CD4-positive, alpha-beta T cell treated with Interleukin-15 for 4 hours (primary cell): Measurements from ENCODE around the gene ANO10.
A peak's percentile ranks its signal among the peaks of the same experiment; 100 is the strongest.
"Not testable (repeated sequence)": the region's sequence is repeated elsewhere in the genome, so short reads cannot be mapped to it uniquely, and the experiment has no call there.

ENCODE experiments used
- DNase-seq: peaks from one replicate; pipeline ENCODE4 v3.0.0-alpha.2; 2020; ENCODE audit warnings: low spot score

ANO10 gene

DNA sequence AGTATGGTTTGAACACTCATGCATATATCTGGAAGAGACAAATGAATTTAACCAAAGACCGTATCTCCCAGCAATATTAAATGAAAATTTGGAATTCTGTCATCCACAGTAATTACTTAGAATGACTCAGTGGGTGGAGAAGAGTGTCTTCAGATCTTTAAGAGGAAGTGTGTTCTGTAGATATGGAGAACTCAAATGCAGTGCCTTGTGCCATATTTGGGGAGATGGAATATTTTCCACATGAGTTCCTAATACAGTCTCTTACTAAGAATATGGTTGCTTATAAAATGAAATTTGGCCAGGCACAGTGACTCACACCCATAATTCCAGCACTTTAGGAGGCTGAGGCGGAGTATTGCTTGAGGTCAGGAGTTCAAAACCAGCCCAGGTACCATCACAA is 40.5 kb downstream of the ANO10 start:
- DNase-seq: no peak

DNA sequence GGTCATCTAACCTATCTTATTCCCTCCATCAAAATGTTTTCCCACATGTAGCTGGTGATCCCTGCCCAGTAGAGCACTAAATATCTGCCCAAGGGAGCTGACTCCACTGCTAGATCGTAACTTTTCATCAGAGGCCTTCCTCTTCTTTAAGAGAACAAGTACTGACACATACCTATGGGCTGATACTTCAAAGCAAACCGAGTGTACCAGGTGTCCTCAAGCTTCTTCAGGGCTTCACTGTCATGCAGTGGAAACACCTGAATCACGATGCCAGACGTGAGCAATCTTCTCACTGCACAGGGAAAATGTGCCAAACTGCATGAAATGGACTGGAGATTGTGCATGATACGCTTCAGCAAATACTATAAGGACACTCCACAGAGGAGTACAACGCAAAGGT is 41.6 kb downstream of the ANO10 start:
- no peak for DNase-seq

DNA sequence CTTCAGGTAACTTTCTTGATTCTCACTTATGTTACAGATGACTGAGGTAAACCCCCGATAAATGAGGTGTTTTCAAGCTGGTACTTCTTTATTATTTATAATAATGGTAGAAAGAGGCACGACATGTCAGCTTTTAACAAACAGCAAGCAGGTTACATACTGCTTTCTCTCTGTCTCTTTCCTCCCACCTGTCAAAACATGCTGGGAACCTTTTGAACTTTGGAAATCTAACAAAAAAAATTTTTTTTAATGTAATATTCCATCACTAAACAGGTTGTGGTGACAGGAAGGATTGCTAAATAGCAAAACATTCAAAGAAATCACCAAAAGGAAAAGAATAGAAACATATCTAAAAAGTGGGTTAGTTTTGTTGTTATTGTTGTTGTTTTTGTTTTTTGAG is 48.2 kb downstream of the ANO10 start:
- no peak for DNase-seq

DNA sequence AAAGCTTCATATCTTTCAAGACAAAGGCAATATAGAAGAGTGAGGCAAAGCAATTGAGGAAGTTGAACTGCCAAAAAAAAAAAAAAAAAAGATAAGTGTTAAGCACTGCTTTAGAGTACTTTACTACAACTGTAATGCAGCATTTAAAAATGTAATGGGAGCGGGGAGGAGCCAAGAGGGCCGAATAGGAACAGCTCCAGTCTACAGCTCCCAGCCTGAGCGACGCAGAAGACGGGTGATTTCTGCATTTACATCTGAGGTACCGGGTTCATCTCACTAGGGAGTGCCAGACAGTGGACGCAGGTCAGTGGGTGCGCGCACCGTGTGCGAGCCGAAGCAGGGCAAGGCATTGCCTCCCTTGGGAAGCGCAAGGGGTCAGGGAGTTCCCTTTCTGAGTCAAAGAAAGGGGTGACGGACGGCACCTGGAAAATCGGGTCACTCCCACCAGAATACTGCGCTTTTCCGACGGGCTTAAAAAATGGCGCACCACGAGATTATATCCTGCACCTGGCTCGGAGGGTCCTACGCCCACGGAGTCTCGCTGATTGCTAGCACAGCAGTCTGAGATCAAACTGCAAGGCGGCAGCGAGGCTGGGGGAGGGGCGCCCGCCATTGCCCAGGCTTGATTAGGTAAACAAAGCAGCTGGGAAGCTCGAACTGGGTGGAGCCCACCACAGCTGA is 56.0 kb downstream of the ANO10 start:
- DNase-seq: not testable (repeated sequence)

DNA sequence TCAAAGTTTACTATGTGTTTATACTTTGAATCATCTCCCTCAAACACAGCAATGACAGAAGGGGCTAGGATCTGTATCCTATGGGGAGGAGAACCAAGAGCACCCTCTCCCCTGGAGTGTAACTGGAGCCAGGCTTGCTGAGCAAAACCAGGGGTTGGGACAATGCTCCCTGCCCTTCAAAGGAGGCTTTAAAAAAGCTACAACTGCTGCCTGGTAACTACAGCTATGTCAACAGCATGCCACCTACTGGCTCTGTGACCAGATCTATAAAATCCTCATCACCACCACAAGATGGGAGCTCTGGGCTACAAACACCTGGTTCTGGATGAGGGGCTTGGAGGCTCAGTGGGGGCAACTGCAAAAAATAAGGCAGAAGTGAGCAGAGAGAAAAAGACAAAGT is 61.9 kb downstream of the ANO10 start:
- no peak for DNase-seq

DNA sequence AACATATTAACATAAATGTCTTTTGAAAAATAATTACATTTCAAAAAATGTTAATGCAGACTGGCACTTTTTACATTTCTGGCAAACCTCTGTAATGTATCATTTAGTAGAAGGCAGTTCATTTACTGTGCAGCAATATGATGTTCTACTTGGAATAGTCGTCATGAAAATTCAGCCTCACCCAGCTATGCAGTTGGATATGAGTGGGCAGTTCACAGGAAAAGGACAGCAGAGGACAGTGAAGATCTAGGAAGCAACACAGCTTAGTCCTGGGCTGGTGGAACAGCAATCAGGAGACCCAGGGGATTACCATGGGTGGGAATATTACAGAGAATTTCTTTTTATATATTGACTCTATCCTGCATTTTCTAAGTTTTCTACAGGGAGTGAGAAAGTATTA is 63.6 kb downstream of the ANO10 start:
- DNase-seq: no peak

DNA sequence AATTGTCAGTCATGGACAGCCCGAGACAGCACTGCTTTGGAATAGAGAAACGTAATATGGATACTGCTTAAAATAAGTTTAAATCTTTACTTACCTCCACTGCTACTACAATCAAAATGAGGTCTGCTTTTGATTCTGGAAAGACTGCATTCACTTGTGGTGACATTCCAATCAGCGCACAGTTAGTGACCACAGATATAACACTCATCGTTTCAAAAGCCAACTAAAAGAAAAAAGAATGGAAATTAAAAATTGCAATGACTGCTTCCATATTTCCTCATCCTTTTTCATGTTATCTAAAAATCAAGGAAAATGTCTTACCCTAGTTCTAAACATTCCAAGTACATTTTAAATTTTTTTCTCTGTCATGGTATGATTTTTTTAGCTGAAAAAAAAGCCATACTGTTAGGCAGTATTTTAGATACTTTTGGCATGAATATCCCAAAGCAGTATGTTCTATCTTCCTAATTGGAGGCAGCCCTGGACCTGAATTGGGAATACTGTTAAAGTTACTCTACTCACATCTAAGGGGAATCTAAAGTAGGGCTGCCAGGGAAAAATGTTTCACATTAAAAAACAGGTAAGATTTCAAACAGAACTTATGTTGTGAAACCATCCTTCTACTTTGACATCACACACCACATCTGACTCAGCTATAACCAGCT is 72.1 kb downstream of the ANO10 start:
- DNase-seq: no peak

DNA sequence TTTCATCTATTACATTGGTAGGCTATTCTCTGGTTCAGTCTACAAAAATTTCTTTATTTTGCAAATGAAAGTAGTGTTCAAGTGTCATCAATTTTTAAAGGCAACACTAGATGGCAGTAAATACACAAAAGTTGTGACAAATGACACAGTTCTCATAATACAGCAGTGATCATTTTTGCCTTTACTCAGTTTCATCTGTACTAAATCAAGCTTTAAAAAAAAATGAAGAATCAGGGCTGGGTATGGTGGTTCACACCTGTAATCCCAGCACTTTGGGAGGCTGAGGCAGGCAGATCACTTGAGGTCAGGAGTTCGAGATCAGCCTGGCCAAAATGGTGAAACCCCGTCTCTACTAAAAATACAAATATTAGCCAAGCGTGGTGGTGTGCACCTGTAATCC is 77.5 kb downstream of the ANO10 start:
- peak; percentile 53 for DNase-seq

DNA sequence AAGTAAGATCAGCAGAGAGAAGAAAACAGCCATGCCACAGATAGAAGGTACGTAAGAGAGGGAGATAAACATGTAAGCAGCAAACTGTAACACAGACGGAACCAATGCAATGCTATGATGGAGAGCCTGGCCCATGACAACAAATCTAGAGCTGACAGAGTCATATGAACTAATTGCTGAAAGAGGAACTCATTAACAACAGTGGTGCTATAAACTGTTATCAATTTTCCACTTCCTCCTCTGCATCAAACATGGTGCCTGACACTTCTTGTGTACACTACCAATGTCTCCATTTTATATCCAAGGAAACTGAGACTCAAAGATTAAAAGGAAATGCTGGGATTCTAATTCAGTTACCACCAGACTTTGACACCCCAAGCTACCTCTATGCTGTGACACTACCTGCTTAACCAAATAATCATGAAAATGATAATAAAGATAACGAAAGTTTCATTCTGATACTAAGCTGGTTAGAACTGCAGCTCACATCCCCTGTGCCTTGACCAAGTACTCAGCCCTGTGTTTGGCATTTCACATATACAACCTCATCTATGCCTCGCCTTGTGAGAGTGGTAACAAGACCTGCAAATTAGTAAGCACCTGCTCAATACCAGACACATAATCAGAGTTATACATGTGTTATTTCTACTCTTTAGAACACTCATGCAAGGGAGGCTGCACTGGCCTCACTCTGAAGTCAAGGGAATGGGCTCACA is 79.3 kb downstream of the ANO10 start:
- no peak for DNase-seq

DNA sequence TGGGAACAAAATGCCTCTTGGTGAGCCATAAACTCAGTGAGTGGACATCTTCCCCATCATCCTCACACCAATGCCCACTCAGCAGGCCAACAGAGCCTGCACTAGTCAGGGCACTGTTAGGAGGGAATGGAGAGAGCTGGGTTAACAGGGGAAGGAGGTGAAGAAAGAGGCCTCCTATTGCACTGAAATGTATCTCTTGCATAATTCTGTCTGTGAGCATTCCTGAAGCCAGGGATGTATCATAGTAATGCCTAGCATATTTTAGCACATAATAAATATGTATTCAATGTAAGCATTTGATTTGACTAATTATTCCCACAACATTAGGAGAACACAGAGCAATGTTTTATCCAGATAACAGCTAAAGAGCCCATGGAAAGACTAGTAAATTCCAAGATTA is 81.2 kb downstream of the ANO10 start:
- DNase-seq: no peak

DNA sequence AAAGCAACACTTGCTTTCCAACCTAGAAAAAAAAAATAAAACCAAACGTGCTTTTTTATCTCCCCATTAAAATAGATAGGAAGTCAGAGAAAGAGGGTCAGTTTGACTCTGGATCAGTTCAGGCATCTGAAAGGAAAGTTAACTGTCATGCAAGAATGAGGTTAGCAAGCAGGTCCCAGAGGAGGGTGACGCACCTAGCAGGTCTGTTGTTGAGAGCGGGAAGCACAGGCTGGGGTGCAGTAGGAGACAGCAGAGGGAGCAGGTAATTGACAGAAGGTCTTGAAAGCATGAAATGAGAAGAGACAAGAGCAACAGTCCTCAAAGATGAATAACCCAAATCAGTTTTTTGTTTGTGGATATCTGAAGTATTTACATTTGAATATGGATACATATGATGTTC is 82.5 kb downstream of the ANO10 start:
- no peak for DNase-seq

DNA sequence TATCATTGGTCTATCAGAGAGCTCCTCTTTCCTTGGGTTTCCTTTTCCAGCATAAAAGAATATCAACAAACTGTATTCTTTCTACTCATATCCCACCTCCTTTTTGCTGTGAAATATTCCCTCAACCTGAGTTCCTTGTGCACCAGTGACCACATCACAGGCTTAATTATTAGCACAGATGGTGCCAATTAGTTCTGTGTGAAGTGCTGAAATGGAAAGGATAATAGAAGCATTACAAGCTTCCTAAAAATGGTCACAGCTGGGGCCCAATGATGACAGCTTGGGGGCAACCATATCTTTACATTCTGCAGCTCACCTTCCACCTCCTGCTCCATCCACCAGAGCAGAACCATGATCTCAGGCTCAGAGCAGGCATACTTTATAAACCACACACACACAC is 84.6 kb downstream of the ANO10 start:
- DNase-seq: no peak

DNA sequence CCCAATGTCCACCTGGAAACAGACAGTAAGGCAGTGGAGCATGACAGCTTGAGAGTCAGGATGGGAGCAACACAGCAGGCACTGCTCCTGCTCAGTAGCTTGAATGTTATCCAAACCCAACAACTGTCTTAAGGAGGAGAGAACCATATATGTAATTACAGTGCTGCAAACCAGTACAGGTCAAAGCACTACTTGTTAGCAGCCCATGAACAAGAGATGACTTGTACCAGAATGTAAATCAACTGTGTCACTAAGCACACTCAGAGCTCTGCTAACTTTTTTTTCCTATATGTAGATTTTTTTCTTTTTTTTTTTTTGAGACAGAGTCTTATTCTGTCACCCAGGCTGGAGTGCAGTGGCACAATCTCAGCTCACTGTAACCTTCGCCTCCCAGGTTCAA is 87.1 kb downstream of the ANO10 start:
- DNase-seq: no peak

DNA sequence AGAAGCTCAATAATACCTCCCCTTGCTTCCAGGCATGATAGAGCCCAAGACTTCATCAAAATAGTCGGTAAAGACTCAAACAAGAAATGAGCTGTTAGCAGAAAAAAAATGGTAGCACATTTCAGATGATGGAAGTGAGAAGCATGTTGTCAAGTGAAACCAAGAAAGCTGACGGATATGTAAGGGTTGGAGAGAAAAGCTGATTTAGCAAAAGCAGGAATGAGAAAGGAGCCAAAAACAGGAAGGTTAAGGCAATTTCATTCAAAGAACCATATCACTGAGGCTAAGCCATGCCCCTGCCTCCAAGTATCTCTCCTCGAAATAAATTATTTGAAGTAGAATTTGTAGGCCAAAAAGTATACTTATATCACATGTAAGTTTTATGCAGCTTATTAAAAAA is 88.8 kb downstream of the ANO10 start:
- DNase-seq: no peak

DNA sequence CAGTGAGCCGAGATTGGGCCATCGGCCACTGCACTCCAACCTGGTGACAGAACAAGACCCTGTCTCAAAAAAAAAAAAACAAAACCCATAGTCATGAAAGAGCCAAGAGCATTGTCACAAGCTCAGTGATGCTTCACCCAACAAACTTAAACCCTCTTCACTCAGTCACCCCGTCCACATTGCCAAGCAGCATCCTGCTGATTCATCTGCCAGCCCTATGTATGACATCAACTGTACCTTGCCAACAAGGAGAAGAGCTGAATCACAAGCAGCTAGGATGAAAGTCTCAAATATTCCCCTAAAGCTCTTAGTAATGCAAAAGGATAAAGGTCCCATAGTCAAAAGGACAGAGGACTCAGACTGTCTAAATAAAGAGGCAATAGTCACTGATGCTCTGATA is 90.0 kb downstream of the ANO10 start:
- DNase-seq: no peak

DNA sequence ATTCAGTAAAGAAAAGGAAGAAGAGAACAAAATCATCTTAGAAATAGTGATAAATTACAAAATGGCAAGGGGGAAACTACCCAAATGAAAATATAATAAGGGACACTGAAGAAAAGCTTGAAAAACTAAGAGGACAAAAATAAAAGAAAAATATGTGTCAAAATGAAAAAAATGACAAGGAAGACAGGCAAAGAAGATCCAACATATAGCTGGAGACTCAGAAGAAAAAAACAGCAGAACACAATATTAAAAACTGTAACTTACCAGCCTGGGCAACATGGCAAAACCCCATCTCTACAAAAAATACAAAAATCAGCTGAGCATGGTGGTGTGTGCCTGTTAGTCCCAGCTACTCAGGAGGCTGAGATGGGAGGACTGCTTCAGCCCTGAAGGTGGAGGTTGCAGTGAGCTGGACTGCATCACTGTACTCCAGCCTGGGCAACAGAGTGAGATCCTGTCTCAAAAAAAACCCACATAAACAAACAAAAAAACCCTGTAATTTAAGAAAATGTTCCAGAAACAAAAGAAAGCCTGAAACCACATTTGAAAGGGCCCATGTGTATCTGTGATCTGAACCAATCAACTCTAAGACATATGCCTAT is 93.2 kb downstream of the ANO10 start:
- no peak for DNase-seq

DNA sequence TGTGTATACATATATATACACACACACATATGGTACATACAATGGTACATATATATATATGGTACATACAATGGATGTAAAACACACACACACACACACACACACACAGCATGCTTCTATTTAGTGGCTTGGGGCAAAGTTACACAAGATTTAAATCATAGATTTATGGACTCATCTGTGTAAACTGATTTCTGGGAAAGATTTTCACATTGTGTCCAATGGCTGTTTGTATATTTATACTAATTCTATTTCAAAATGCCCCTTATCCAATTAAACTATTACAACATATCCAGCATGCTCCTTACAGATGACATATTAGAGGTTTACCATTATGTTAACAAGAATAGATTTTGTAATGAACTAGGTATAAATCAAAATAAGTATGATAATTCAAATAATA is 94.9 kb downstream of the ANO10 start:
- no peak for DNase-seq

DNA sequence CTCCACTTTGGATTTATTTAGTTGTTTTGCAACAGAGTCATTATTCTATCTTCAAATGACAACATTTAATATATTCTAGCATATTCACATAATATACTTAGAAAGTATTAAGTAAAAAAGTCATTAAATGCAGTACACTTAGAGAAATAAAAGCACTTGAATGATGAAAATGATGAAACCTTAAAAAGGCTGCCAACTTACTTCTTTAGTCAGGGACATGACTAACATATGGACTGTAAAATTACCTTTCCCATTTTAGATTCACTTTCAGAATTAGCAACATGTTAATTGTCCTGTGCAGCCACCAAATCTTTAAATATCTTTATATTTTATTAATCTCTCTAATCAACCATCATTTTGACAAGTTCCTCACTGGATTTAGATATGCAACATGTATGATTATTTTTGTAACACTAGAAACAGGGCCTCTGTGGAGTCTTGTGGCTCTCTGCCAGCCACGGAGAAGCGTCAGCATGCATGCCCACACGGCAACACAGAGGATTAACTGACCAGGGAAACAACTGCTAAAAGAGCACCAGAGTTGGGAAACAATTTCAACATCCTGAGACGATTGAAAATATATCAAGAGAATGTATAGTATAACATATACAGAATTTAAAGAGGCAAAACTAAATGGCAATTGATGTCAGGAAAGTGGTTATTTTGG is 95.7 kb downstream of the ANO10 start:
- DNase-seq: no peak

DNA sequence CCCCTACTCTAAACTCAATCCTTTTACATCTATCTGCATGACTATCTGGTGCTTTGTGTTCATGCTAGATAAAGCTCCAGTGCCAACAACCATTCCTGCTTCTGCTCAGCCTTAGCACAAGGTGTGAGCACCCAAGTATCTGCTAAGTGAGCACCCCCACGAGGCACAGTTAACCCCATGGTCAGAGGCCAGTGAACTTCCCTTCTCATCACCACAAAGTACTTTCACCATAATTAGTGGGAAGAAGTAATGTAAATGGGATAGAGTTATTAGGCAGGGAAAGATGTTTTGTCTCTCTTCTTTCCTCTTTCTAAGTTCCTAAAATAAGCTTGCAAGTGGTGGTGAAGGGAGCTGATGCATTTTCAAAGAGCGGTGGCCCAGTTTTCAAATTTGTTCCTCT is 96.4 kb downstream of the ANO10 start:
- DNase-seq: no peak

DNA sequence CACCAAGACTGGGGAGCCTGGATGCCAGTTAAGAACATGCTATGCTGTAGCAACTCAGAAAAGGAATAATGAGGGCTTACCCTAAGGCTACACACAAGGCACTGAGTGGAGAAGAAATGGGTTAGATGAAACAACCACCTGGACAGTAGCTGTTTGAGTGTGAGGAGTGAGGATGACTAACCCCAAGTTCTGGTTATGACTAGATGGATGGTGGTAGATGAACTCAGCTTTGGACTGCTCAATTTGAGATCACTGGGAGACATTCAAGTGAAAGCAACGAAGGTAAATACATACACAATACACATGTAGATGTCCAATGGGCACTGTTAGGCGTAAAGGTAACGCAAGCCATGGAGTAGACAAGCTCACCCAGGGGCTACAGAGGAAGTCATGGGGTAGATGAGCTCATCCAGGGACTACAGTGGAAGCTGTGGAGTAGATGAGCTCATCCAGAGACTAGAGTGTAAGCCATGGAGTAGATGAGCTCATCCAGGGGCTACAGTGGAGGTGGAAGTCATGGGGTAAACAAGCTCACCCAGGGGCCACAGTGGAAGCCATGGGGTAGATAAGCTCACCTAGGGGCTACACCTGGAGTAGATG is 98.3 kb downstream of the ANO10 start:
- no peak for DNase-seq

DNA sequence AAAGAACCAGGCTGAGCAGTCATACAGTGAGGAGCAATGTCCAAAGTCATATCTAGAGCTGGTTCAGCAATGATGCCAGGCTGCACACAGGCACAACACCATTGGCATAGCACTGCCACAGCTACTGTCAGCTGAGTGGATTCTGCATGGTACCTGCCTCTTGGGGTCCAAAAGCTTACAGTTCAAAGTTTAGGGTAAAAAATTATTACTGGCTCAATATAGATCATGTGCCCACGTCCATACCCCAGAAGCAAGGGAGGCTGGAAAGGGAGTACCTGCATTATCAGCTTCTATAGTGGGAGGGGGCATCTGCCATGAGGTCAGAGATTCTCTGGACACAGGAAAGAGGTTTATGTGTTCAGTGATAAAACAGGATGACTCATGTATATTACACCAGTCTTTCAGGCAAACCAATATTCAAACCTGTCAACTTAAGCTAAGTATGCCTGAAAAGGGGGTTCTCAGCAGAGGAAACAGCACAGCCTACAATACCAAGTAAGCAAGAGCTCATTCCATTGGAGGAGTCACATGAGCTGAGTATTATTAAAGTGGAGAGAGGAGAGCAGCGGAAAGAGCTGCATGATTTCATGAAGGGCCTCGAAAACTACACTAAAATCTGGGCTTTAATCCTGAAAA is 99.0 kb downstream of the ANO10 start:
- DNase-seq: no peak

DNA sequence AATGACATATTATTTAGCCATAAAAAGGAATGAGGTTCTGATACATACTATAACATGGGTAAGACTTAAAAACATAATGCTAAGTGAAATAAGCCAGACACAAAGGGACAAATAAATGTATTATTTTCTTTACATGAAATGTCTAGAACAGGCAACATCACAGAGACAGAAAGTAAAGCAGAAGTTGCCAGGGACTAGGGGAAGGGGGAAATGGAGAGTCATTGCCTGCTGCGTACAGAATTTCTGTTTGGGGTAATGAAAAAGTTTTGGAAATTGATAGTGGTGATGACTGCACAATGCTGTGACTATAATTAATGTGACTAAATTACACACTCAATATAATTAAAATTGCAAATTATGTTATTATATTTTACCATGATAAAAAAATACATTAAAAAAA is 99.9 kb downstream of the ANO10 start:
- DNase-seq: no peak
